IPS DF 6.9 (cell line): ENCODE measurements around the gene RNPEPL1.
"Not testable (repeated sequence)": the region's sequence is repeated elsewhere in the genome, so short reads cannot be mapped to it uniquely, and the experiment has no call there.

Source experiments
- DNase-seq: peaks from one replicate; pipeline ENCODE4 v3.0.0-alpha.2; 2013; ENCODE audit warnings: low read depth, low spot score
- H3K27ac ChIP-seq: one replicate; pipeline ENCODE4 v1.5.1; 2013; ENCODE audit warnings: low read length, control low read depth
- H3K27me3 ChIP-seq: 2 replicates; pipeline ENCODE4 v1.6.1; 2013; ENCODE audit warnings: mild to moderate bottlenecking, low read length; ENCODE audit not compliant: control insufficient read depth, insufficient read depth
- H3K36me3 ChIP-seq: 2 replicates; pipeline ENCODE4 v1.6.1; 2013; ENCODE audit warnings: low read length; ENCODE audit not compliant: control insufficient read depth, insufficient read depth
- H3K4me1 ChIP-seq: 2 replicates; pipeline ENCODE4 v1.6.1; 2013; ENCODE audit warnings: low read length; ENCODE audit not compliant: control insufficient read depth, insufficient read depth
- H3K4me3 ChIP-seq: 2 replicates; pipeline ENCODE4 v1.5.1; 2013; ENCODE audit warnings: mild to moderate bottlenecking, low read length
- H3K9me3 ChIP-seq: 2 replicates; pipeline ENCODE4 v1.6.1; 2013; ENCODE audit warnings: low read length, inconsistent platforms; ENCODE audit not compliant: control insufficient read depth, insufficient read depth
- WGBS: extraction: QIAGEN DNeasy Blood & Tissue Kit; methylation state at CpG from one replicate; pipeline ENCODE4 v1.1.7; 2013; ENCODE audit warnings: mixed read lengths, missing lambda C conversion rate; ENCODE audit not compliant: insufficient read length, insufficient coverage; 5-methylcytosine and 5-hydroxymethylcytosine counted together

The RNPEPL1 gene

GRCh38 chr2:240557101-240557751 lies 11.1 kb upstream of the RNPEPL1 start:
- no peak overlapping the region; the same call in 1 of the 2 replicates for H3K4me3 ChIP-seq
- no peaks in the 10 kb centered on the region; the same call in 1 of the 2 replicates for H3K27me3 ChIP-seq
- DNase-seq: no peak
- H3K27ac ChIP-seq: no peak overlapping the region
- H3K9me3 ChIP-seq: no peaks in the 10 kb centered on the region
- no peaks in the 10 kb centered on the region for H3K36me3 ChIP-seq
- no CpG with 5 or more reads among the region's 51 CpGs for WGBS
- H3K4me1 ChIP-seq: no peaks in the 10 kb centered on the region; the same call in 1 of the 2 replicates

GRCh38 chr2:240557808-240558207 lies 10.5 kb upstream of the RNPEPL1 start, which contains the start of gene ANKMY1:
TSS of gene ANKMY1 (minus strand) at chr2:240557988. CDS start at chr2:240557335, 653 bp downstream.
- H3K36me3 ChIP-seq: no peaks in the 10 kb centered on the region
- no peaks in the 10 kb centered on the region; the same call in 1 of the 2 replicates for H3K4me1 ChIP-seq
- DNase-seq: no peak
- no peak within 1 kb of the TSS for H3K27ac ChIP-seq
- no peak within 1 kb of the TSS; the same call in 1 of the 2 replicates for H3K4me3 ChIP-seq
- H3K9me3 ChIP-seq: no peaks in the 10 kb centered on the region
- H3K27me3 ChIP-seq: no peaks in the 10 kb centered on the region; the same call in 1 of the 2 replicates
- no CpG with 5 or more reads among the region's 47 CpGs for WGBS

- no peak for DNase-seq
- Histone ChIP-seq H3K27ac (no peak overlapping the region), H3K4me1 (no peaks in the 10 kb centered on the region; the same call in 1 of the 2 replicates), H3K36me3 (no peaks in the 10 kb centered on the region), H3K27me3 (no peaks in the 10 kb centered on the region; the same call in 1 of the 2 replicates), H3K4me3 (no peak overlapping the region), H3K9me3 (no peaks in the 10 kb centered on the region)
- no CpG with 5 or more reads among the region's 18 CpGs for WGBS
These were observed 10.0 kb upstream of the RNPEPL1 start for GRCh38 chr2:240558236-240558761.

DNA sequence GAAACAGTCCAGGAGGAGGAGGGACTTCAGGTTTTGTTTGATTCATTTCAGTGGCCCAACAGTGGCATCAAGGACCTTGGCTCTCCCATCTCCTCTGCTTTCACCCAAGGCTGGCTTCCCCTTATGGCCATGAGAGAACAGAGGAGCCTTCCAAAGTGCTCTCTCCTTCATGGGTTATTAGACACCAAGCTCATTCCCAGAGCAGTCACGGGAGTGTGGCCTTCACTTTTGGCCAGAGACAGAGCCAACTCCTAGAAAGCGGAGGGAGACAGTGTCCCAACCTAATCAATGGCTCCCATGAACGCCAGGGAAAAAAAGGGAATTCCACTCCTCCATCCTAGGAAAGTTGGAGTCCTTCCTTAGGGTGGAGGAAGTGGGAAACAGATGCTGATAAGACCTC lies 9.0 kb upstream of the RNPEPL1 start:
- Histone ChIP-seq H3K4me1 (no peaks in the 10 kb centered on the region; the same call in 1 of the 2 replicates), H3K27ac (no peak overlapping the region), H3K27me3 (no peaks in the 10 kb centered on the region; the same call in 1 of the 2 replicates), H3K36me3 (no peaks in the 10 kb centered on the region), H3K9me3 (no peaks in the 10 kb centered on the region), H3K4me3 (no peak overlapping the region)
- WGBS: no CpG with 5 or more reads among the region's 3 CpGs
- no peak for DNase-seq

DNA sequence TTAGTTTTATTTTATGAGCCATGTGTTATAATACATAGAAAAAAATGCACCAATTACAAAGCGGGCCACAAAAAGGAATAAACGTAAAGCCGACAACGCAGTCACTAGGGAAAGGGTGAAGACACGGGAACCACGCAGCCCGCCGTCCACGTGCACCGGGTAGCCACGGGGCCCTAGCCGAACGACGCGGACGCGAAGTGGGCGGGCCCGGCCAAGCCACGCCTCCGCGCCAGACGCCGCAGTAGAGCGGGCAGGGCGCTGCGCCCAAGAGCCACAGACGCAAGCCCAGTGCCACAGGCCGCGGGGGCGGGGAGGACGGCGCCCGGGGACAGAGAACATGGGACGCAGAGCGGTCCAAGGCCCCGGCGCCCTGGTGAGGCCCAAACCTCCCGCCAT lies 8.2 kb upstream of the RNPEPL1 start, which contains the start of gene DUSP28:
Gene DUSP28 (plus strand): TSS at position 274 of the 396 bp plus-strand sequence. CDS start 328 bp downstream, outside the sequence.
- H3K4me1 ChIP-seq: no peaks in the 10 kb centered on the region; the same call in 1 of the 2 replicates
- no peaks in the 10 kb centered on the region for H3K36me3 ChIP-seq
- H3K9me3 ChIP-seq: no peaks in the 10 kb centered on the region
- WGBS: no CpG with 5 or more reads among the region's 39 CpGs
- DNase-seq: no peak
- H3K27me3 ChIP-seq: no peaks in the 10 kb centered on the region; the same call in 1 of the 2 replicates
- H3K27ac ChIP-seq: no peak within 1 kb of the TSS
- H3K4me3 ChIP-seq: peak within 1 kb of the TSS; percentile 74; the same call in 1 of the 2 replicates

DNA sequence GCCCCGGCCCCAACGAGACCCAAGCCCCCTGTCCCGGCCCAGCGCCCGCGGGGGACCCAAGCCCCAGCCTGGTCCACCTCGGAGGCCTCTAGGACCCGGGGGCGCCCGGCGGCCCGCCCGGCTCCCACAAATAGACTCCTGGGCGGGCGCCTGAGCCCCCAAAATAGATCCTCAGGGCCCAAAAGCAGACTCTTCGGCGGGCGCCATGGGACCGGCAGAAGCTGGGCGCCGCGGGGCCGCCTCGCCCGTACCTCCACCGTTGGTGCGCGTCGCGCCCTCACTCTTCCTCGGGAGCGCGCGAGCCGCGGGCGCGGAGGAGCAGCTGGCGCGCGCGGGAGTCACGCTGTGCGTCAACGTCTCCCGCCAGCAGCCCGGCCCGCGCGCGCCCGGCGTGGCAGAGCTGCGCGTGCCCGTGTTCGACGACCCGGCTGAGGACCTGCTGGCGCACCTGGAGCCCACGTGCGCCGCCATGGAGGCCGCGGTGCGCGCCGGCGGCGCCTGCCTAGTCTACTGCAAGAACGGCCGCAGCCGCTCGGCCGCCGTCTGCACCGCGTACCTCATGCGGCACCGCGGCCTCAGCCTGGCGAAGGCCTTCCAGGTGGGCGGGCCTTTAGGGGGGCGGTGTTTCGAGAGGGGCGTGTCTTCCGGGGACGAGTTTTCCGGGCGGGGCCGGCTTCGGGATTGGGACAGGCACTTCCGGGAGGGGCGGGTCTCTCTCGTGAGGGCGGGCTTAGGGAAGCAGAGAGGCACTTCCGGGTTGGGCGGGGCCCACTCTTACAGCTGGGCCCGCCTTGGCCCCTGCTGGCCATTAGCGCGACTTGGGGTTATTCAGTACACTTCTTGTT lies 7.6 kb upstream of the RNPEPL1 start:
- H3K27me3 ChIP-seq: no peaks in the 10 kb centered on the region; the same call in 1 of the 2 replicates
- no CpG with 5 or more reads among the region's 101 CpGs for WGBS
- H3K27ac ChIP-seq: no peak overlapping the region
- no peaks in the 10 kb centered on the region for H3K9me3 ChIP-seq
- H3K36me3 ChIP-seq: no peaks in the 10 kb centered on the region
- H3K4me1 ChIP-seq: peaks cover 2% of the 10 kb centered on the region
- no peak for DNase-seq
- H3K4me3 ChIP-seq: peak overlapping the region; percentile 74; the same call in 1 of the 2 replicates

GRCh38 chr2:240561325-240561971 lies 6.8 kb upstream of the RNPEPL1 start:
- H3K4me1 ChIP-seq: peaks cover 6% of the 10 kb centered on the region
- no CpG with 5 or more reads among the region's 14 CpGs for WGBS
- H3K4me3 ChIP-seq: peak overlapping the region; percentile 22; the same call in 1 of the 2 replicates
- H3K9me3 ChIP-seq: no peaks in the 10 kb centered on the region
- H3K27ac ChIP-seq: no peak overlapping the region
- H3K36me3 ChIP-seq: no peaks in the 10 kb centered on the region
- H3K27me3 ChIP-seq: no peaks in the 10 kb centered on the region; the same call in 1 of the 2 replicates
- no peak for DNase-seq

- H3K27ac ChIP-seq, H3K4me3 ChIP-seq, DNase-seq, H3K9me3 ChIP-seq, H3K36me3 ChIP-seq: not testable (repeated sequence)
- H3K27me3 ChIP-seq: peaks cover 12% of the 10 kb centered on the region
- no CpG with 5 or more reads among the region's 17 CpGs for WGBS
- H3K4me1 ChIP-seq: peaks cover 15% of the 10 kb centered on the region
These were observed 5.1 kb upstream of the RNPEPL1 start for GRCh38 chr2:240563231-240563630.

DNA sequence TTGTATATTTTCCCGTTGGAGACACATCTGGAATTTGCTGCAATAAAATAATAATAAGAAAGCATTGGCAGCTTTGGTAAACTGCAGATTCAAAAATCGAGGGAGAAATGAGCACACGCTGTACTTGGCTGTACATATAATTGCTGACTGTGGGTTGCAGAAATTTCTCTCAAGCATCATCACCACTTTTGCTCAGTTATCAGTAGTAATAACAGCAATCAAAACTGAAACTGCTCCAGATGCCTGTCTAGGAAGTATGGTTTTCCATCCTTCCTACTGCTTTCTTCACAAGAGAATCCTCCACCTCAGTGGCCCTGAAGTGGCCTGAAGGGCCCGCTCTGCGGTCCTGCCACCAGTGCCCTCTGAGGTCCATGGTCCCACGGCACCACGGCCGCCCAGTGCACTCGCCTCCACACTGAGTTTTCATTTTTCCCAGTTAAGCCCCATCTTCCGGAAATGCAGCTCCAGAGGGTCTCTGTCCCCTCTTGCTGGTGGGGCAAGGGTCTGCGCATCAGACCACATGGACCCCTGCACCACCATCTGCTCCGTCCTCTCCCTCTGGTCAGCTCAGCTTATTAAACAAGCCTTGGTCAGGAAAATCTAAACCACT lies 4.2 kb upstream of the RNPEPL1 start:
- H3K4me3 ChIP-seq: no peak overlapping the region
- DNase-seq: no peak
- peaks cover 15% of the 10 kb centered on the region for H3K4me1 ChIP-seq
- peaks cover 12% of the 10 kb centered on the region for H3K27me3 ChIP-seq
- H3K9me3 ChIP-seq: no peaks in the 10 kb centered on the region
- H3K36me3 ChIP-seq: no peaks in the 10 kb centered on the region
- H3K27ac ChIP-seq: no peak overlapping the region
- no CpG with 5 or more reads among the region's 12 CpGs for WGBS
